Transverse colon (tissue), 4 donors: ENCODE data around the gene SLC6A17. TPM values are rescaled to one million over a fixed set of nuclear protein-coding genes. Genes with fewer than 3 reads are reported as not detected.

ENCODE experiments used
- DNase-seq: peaks from one replicate; pipeline ENCODE4 v3.0.0-alpha.2; 2019
- H3K27ac ChIP-seq, 4 donors: fragments of 200-600 bp; sonication (generic); 2 replicates each; pipeline ENCODE4 v1.5.1; 2016 to 2018; ENCODE audit warnings: inconsistent platforms in 4 of 4
- H3K27me3 ChIP-seq: fragments of 200-600 bp; sonication (generic); 2 replicates; pipeline ENCODE4 v1.5.1; 2017; ENCODE audit warnings: inconsistent platforms
- H3K36me3 ChIP-seq, 4 donors: fragments of 200-600 bp; sonication (generic); 2 replicates each; pipeline ENCODE4 v1.5.1; 2017 to 2019; ENCODE audit warnings: inconsistent platforms in 4 of 4
- H3K4me1 ChIP-seq, 4 donors: fragments of 200-600 bp; sonication (generic); 2 replicates each; pipeline ENCODE4 v1.5.1; 2017 to 2020; ENCODE audit warnings: inconsistent platforms in 4 of 4
- H3K4me3 ChIP-seq, 4 donors: fragments of 200-600 bp; sonication (generic); 1 replicate in 1 of 4; 2 replicates in 3 of 4; pipeline versions ENCODE4 v1.5.1 to v1.6.1; 2017 to 2019; ENCODE audit warnings: inconsistent platforms in 4 of 4
- H3K9me3 ChIP-seq, 2 donors: fragments of 200-600 bp; sonication (generic); 2 replicates each; pipeline ENCODE4 v1.5.1; 2017 to 2019; ENCODE audit warnings: inconsistent platforms in 2 of 2
- CTCF ChIP-seq, 5 experiments: fragments of 200-600 bp in 3 of 5; fragments of 450-650 bp in 2 of 5; sonication (generic) in 3 of 5; IDR thresholded peaks; 1 replicate in 2 of 5; 2 replicates in 3 of 5; pipeline ENCODE4 v1.5.1; 2016 to 2017; ENCODE audit warnings: antibody characterized with exemption in 5 of 5, inconsistent platforms in 3 of 5, mild to moderate bottlenecking in 2 of 5, moderate library complexity in 1 of 5
- EP300 ChIP-seq: sonication (generic); formaldehyde crosslinking; IDR thresholded peaks from one replicate; pipeline ENCODE4 v1.6.1; 2017; ENCODE audit warnings: antibody characterized with exemption, low read depth
- POLR2A ChIP-seq: fragments of 450-650 bp; IDR thresholded peaks from one replicate; pipeline ENCODE4 v1.6.1; 2016; ENCODE audit warnings: antibody characterized with exemption, mild to moderate bottlenecking, moderate library complexity
- POLR2AphosphoS5 ChIP-seq, 3 donors: sonication (generic); formaldehyde crosslinking; IDR thresholded peaks; one replicate each; pipeline ENCODE4 v1.6.1; 2016; ENCODE audit warnings: antibody characterized with exemption in 3 of 3
- WGBS, 2 donors: methylation state at CpG; one replicate each; pipeline ENCODE4 v1.1.5; 2018; ENCODE audit warnings: low coverage in 1 of 2; 5-methylcytosine and 5-hydroxymethylcytosine counted together
- in situ Hi-C, 4 donors: fragments of 200-750 bp; cut with MboI; loops; one replicate each; pipeline versions ENCODE4 v1.15.0 to v1.15.1; 2017; ENCODE audit warnings: low sequenced_read_pairs in 3 of 4, low pct_ligation_motif_present in 1 of 4, low pct_unique_long_range_greater_than_20kb in 1 of 4
- intact Hi-C: fragments of 100-400 bp; cut with DNase I; formaldehyde crosslinking; loops from one replicate; pipeline ENCODE4 v1.15.1; 2023; ENCODE audit warnings: low total_unique reads
- total RNA-seq, 4 donors: library from RNA; depleted of rRNA; stranded (reverse); fragments of >200 nt; gene quantifications; one replicate each; pipeline ENCODE4 v1.1.0, GENCODE V29; 2016

Gene SLC6A17
- total RNA-seq, result under 1 TPM in 3 of 4 donors, not detected in 1; under 0.01 to 0.37 (median 0.14) TPM

- Histone ChIP-seq H3K4me3 (peak within 1 kb of the TSS in 1 of 4 donors; percentile 27), H3K9me3 (no peaks in the 10 kb centered on the region), H3K27ac (no peak within 1 kb of the TSS), H3K4me1 (peaks cover 0 to 12% (median 6%) of the 10 kb centered on the region in 4 donors), H3K36me3 (no peaks in the 10 kb centered on the region), H3K27me3 (peaks cover 98% of the 10 kb centered on the region)
- TF ChIP-seq POLR2AphosphoS5 (IDR thresholded peaks at IDR 0.05) (no peak), POLR2A (no peak), EP300 (no peak), CTCF (IDR thresholded peaks at IDR 0.05) (no peak)
- in situ Hi-C loops (no loop called here), intact Hi-C loops (no loop called here)
- 2% methylated on average over 88 of the region's 104 CpGs; no CpG with 5 or more reads in 1 of the 2 donors for WGBS, 2 donors
- no peak for DNase-seq
These were observed at the start of gene SLC6A17 for GRCh38 chr1:110150330-110151174. Gene SLC6A17 (plus strand): TSS chr1:110150494. CDS start chr1:110166930, 16,436 bp downstream.

GRCh38 chr1:110102081-110102480, 48.2 kb upstream of the SLC6A17 start:
- in situ Hi-C loops (no loop called here), intact Hi-C loops (no loop called here)
- no peaks in the 10 kb centered on the region for H3K4me1 ChIP-seq

GRCh38 chr1:110106013-110106941, 44.0 kb upstream of the SLC6A17 start:
- H3K36me3 ChIP-seq, result no peaks in the 10 kb centered on the region
- H3K4me1 ChIP-seq, result no peaks in the 10 kb centered on the region
- H3K4me3 ChIP-seq, result no peak overlapping the region
- no peaks in the 10 kb centered on the region for H3K9me3 ChIP-seq
- no peaks in the 10 kb centered on the region for H3K27me3 ChIP-seq
- in situ Hi-C loops, result loop anchor here in 1 of 4 donors (5.0 kb wide), 1 partner anchor 54 kb away; no protein-coding TSS in a partner anchor
- no peak for TF ChIP-seq POLR2A
- TF ChIP-seq POLR2AphosphoS5 (IDR thresholded peaks at IDR 0.05), result no peak
- no peak for TF ChIP-seq EP300
- peak; percentile 88 to 92 (median 89) for TF ChIP-seq CTCF (IDR thresholded peaks at IDR 0.05)
- 18% methylated on average over 8 of the region's 8 CpGs; no CpG with 5 or more reads in 1 of the 2 donors for WGBS, 2 donors
- peak; percentile 67 for DNase-seq
- H3K27ac ChIP-seq, result no peak overlapping the region
- intact Hi-C loops, result loop anchor here (5.0 kb wide), 1 partner anchor 54 kb away; no protein-coding TSS in a partner anchor

More at GRCh38 chr1:110102081-110102480, 48.2 kb upstream of the SLC6A17 start:
- Histone ChIP-seq H3K4me3 (no peak overlapping the region), H3K9me3 (no peaks in the 10 kb centered on the region), H3K27ac (no peak overlapping the region), H3K36me3 (no peaks in the 10 kb centered on the region), H3K27me3 (no peaks in the 10 kb centered on the region)
- TF ChIP-seq EP300 (no peak), CTCF (IDR thresholded peaks at IDR 0.05) (no peak), POLR2A (no peak), POLR2AphosphoS5 (IDR thresholded peaks at IDR 0.05) (no peak)
- WGBS, 2 donors, result 63% methylated on average over 7 of the region's 7 CpGs; no CpG with 5 or more reads in 1 of the 2 donors
- DNase-seq, result no peak
